T1000 (cell line): ENCODE data around the gene HAP1.
A peak's percentile ranks its signal among the peaks of the same experiment; 100 is the strongest.
"Not testable (repeated sequence)": the region's sequence is repeated elsewhere in the genome, so short reads cannot be mapped to it uniquely, and the experiment has no call there.

Experiments used
- DNase-seq: peaks from one replicate; lab custom pipeline; 2025; ENCODE audit warnings: mixed read lengths; lab: John Stamatoyannopoulos, UW

HAP1 gene, protein sequence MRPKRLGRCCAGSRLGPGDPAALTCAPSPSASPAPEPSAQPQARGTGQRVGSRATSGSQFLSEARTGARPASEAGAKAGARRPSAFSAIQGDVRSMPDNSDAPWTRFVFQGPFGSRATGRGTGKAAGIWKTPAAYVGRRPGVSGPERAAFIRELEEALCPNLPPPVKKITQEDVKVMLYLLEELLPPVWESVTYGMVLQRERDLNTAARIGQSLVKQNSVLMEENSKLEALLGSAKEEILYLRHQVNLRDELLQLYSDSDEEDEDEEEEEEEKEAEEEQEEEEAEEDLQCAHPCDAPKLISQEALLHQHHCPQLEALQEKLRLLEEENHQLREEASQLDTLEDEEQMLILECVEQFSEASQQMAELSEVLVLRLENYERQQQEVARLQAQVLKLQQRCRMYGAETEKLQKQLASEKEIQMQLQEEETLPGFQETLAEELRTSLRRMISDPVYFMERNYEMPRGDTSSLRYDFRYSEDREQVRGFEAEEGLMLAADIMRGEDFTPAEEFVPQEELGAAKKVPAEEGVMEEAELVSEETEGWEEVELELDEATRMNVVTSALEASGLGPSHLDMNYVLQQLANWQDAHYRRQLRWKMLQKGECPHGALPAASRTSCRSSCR

DNA sequence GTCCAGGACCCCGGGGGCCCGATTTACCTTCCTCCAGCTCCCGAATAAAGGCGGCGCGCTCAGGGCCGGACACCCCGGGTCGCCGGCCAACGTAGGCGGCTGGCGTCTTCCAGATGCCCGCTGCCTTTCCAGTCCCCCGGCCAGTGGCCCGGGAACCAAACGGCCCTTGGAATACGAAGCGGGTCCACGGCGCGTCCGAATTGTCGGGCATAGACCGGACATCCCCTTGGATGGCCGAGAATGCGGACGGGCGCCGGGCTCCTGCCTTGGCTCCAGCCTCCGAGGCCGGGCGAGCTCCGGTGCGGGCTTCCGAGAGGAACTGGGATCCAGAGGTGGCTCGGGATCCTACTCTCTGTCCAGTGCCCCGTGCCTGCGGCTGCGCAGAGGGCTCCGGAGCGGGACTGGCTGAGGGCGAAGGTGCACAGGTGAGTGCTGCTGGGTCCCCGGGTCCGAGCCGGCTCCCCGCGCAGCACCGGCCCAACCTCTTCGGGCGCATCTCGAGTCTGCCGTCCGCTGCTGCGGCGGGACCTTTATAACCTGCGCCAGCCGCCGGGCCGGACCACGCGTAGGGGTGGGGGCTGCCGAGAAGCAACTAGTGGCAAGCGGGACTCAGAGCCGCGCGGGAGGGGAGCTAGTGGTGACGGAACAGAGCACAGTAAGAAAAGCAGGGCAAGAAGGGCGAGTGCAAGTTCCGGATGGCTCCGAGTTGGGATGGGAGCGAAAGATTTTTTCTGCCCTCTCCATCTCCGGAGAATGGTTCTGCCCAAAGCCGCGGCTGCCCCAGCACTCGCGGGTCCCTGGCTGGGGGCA lies at the start of gene HAP1:
Gene HAP1 (minus strand): TSS at position 505 of the 810 bp plus-strand sequence. CDS start 9 bp downstream, at position 496.
- DNase-seq, result peak; percentile 50

DNA sequence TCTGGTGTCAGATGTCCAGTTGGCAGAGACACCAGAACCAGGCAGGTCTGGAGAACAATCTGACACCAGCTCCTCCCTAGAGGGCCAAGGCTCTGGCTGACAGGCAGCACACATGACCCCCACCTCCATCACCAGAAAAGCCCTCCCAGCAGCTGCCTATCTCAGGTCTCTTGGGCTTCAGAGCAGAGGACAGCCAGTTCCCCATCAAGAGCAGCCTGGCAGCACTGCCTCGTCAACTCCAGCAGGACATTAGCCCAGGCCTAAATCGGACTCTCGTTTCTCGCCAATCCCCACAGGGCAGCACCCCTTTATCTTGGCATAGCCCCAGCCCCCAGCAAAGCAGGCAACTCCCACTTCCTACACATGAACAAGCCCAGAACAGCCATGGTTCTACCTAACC lies 47.7 kb upstream of the HAP1 start:
- DNase-seq, result no peak

DNA sequence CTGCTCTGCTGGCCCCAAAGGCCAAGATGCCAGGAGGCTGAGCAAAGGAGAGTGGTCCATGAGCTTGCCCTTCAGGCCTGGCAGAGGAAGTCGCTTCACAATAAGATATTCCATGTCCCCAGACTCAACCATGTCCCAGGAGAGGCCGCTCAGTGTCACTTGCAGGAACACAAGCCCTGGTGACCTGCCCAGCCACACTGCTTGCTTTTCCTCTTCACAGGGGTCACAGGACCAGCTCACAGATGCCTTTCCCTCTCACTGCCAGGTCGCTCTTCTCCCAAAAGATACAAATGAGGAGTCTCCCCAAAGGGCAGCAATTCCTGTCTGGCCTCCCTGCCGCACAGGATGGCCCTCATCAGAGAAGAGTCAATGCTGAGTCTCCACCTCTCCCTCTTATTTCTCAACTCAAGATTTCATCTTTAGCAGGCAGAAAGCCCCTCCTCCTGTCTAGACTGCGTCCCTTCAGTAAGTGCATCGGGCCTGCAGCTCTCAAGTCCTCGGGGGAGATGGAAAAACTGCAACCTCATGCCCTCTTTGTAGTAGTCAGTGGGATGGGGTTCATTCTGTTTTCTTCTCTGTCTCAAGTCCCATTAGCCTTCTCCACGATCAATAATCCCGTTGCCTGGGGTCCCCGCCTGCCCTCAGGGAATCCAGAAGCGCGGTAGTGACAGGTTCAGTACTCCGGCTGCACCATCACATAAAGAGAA lies 47.1 kb upstream of the HAP1 start:
- DNase-seq, result no peak

DNA sequence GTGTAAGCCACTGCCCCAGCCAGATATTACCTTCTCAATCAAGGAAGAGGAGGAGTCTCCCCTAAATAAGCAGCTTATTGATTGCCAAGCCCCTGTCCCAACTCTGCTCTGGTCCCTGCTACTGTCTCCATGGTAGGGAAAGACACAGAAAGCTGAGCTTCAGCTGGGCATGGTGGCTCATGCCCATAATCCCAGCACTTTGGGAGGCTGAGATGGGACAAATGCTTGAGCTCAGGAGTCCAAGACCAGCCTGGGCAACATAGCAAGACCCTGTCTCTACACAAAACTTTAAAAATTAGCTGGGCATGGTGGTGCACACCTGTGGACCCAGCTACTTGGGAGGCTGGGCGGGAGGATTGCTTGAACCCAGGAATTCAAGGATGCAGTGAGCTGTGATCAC lies 45.5 kb upstream of the HAP1 start:
- no peak for DNase-seq

DNA sequence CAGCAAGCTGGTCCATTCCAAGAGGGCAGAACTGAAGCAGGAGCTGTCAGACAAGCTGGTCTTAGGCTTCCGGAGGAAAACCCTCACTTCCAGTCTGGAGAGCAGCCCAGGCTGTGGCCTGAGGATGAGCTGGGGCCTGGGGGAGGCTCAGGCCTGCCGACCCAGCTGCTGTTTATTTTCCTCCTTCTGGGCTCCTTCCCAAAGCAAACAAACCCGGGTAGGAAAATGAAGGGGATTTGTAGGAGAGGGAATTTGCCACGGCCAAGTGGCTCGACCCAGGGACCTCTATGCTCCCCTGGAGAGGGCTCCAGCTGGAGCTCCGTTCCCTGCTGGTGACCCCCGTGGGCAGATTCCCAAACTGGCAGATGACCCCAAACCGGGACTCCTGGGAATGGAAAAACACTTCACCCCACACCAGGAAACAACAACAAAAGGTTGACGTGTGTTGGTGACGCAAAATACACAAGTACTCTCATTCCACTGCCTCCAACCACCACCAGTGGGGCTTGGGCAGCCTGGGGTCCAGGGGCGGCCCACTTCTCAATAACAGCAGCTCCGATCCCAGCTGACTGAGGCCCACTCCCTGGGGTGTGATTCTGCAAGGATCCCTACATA lies 43.2 kb upstream of the HAP1 start:
- peak; percentile 75 for DNase-seq

DNA sequence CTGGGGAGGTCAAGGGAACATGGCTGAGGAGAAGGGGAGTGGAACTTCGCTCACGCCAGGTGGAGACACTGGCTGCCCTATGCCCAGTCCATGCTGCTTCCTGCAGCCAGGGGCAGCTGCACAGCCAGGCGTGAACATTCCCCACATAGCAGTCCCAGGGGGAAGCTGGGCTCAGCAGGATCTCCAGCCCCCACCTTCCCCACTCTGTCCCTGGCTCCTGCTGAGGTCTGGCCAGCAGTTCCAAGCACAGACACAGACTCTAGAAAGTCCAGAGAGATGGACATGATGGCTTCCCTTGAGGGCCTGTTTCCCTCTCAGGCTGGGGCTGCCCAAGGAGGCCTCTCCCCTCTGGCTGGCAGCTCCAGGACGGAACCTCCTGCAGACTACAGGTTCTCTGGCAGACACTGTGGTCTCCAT lies 42.7 kb upstream of the HAP1 start:
- no peak for DNase-seq

DNA sequence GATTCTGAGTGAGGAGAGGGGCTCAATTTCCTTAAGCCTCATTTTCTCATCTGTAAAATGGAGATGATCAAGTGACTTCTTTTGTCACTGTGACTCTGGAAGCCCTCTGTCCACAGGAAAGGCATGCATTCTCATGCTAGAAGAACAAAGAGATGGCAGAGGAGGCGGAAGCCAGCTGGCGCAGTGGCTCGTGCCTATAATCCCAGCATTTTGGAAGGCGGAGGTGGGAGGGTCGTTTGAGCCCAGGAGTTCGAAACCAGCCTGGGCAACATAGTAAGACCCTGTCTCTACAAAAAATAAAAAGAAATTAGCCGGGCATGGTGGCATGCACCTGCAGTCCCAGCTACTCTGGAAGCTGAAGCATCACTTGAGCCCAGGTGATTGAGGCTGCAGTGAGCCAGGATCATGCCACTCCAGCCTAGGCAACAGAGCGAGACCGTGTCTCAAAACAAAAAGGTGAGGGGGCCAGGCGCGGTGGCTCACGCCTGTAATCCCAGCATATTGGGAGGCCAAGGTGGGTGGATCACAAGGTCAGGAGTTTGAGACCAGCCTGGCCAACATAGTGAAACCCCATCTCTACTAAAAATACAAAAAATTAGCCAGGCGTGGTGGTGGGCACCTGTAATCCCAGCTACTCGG lies 41.9 kb upstream of the HAP1 start:
- DNase-seq, result not testable (repeated sequence)

DNA sequence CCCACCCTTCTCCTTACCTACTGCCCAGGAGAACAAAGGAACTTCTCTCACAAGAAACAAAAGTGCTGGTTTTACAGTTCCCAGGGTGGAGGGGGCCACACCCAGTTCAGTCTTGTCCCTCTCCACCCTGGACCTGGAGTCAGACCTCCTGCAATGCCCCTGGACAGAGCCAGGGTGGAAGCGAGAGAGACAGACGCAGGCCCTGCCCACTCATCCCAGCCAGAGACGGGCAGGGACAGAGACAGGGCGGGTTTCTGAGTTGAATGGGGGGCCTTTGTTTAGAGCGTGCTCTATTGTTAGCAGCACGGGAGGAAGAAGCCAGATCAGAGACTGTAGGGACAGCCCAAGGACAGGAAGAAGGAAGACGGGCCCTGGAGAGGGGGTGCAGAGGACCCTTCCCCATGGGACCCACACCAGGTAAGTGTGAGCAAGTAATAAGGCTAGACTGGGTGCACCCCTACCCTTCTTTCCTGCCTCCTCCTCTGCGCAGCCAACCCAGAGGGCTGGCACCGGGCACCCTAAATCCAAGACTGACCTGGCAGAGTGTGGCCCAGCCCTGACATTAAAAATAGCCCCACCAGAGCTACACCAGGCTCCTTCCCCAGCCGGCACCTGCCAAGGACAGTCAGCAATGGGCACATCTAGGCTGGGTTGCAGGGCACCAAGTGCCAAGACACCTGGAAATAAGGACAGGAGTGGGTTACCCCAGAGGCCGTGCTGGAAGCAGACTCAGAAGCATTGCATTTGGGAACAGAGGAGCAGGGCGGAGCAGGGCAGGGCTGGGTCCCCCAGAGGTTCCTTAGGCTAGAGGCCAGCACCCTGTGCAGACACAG lies 41.2 kb upstream of the HAP1 start:
- DNase-seq, result no peak

DNA sequence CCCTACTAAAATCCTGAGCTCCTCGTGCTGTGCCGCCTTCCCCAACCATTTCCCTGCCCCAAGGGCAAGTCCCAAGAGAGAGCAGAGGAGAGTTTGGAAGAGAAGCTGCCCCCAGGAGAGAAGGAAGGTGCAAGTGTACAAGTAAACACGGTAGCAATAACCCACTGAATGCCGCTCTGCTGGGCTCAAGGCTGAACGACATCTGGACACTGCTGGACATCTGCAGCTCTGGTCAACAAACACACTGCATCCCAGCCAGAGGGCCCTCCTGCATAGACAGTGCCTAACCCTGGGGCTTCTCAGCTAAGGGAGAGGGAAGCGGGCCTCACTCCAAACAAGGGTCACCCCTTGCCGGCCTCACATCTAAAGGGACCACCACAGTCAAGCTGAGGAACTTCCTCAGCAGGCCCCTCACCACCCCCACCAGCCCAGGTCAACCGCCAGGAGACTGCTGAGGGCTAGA lies 39.3 kb upstream of the HAP1 start:
- DNase-seq, result no peak

DNA sequence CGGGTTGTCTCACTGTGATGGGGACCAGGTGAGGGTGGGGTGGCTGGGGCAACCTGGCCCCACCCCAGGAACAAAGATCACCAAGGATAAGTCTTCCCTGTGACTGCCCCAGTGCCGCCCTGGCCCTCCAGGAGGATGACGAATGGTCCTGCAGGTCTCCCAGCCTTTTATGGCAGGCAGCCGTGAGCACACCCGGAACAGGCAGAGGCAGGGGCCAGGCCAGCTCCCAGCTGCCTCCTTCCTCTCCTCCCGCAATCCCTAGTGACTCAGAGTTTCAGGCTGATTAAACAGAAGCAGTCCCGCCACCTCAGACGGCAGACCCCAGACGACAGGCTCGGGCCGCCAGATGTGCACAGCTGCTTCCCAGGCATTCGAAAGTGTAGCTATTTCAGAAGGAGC lies 38.7 kb upstream of the HAP1 start:
- DNase-seq, result peak; percentile 70

DNA sequence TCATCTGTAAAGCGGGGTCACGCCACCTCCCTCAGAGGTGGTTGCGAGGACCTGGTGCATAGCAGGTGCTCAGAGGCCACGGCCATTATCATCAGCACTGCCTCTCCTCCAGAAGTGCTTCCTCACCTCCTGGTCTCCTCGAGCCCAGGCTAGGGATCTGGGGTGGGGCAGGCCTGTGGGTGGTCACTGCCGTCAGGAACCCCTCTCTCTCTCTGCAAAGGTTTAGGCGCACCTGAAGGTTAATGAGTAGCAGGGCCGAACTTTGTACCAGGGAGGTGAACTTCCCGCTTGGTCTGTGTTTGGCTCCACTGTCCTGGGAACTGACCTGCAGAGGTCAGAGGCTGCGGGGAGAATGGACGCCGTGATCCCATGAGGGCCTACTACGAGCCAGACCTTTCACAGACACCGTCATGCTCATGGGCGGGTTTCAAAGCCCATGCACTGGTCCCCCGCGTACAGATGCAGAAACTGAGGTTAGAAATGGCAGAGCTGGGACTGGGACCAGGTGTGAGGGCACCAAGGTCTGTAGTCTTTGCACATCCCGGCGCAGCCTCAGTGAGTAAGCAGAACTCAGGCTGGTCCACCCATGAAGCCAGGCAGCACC lies 38.2 kb upstream of the HAP1 start:
- DNase-seq, result no peak

DNA sequence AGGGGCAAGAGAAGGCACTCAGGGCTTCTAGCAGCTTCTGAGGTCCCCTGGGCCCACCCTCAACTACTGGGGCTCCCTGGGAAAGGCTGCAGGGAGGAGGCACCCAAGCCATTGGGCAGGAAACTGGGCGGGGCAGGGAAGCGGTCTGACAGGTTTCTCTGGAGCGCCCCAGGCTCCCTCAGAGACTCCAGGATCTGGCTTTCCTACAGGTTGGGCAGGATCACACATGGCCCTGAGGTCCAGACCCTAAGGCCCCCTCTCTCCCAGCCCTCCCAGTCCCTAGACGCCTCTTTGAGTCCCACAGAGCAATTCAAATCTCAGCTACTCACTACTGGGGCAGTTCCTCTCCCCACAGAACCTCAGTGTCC lies 37.8 kb upstream of the HAP1 start:
- DNase-seq, result no peak

DNA sequence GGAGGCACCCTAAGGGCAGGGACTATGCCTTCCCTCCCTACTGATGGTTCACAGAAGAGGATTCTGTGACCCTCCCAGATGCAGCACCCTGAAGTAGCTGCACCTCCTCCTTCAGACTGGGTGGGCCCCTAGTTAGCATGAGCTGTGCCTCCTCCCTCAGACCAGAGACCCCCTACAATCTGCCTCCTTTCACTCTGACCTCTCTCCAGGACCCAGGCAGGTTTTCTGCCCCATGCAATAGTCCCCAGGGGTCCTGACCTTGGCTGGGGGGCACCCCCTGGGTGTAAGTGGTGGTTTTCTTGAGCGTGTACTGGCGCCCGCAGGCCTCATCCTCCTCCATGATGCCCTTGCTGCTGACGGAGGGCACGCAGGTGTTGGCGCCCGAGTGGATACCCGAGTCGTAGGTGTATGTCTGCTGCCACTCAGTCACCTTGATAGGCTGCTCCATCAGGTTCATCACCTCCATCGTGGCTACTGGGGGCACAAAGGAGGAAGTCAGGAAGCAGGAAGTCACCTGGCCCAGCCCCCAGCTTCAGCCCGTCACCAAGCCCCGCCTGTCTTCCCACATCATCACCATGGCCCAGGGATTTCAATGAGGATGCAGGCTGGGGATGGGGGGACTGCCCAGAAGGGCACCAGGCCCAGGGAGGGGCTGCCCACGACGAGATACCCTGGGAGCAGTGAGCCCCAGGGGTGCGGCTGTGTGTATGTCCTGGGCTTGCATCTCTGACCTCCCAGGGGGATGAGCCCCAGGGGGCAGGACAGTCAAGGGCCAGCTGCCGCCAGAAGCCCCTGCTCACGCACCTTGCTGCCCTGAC lies 37.2 kb upstream of the HAP1 start:
- DNase-seq, result no peak

DNA sequence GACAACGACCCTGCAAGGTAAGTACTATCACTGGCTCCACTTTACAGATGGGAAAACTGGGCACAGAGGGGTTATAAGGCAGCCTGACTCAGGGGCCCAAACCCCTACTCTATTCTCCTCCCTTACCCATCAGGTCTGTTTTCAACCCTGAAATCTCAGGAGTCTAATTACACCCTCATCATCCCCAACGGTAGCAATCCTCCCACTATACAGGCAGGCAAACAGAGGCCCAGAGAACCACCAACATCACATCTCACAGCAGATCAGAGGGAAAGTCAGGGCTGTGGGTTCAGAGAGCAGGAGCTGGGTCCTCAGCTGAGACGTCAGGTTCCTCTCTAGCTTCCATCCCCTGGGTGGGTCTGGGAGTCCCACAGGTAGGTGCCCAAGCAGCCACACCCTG lies 35.5 kb upstream of the HAP1 start:
- no peak for DNase-seq

DNA sequence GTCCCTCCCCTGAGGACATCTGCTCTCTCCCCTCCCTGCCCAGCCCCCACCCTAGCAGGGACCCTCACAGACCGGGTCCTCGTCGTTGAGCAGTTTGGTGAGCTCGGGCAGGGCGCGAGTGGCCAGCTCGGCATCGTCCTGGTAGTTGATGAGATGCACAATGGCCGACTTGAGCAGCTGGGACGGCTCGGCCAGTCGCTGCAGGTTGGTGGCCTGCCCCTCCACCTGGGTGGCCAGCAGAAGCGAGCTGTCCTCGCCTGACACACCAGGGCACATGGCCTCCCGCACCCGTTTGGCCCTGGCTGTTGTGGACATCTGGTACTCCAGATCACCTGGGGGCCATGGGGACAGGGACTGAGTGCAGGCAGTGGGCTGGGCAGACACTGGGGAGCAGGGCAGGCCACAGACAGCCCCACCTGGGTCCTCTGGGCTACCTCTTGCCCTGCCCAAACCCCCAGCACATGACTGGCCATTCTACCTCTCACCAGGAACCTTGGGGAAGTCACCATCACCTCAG lies 35.0 kb upstream of the HAP1 start:
- no peak for DNase-seq

DNA sequence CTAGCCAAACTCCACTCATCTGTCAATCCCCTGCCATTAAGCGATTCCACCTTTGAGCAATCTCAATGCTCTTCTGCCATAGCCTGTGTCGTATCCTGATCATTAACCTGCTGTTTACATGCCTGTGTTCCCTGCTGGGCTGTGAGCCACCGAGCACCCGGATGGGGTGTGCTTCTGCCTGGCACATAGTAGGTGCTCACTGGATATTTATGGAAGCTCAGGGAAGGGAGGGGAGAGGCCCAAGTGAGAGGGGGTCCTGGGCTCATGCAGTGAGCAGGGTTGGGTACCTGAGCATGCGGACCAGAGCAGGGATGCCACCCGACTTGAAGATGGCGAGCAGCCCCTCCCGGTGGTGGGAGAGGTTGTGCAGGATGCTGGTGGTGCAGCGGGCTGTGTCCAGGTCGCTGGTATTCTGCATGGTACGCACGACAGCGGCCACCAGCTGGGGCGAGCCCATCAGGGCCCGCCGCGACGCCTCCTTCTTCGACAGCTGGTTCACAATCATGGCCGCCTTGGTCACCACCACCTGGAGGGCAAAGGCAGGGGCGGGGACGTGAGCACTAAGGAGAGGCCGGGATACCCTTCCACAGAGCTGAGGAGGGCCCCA lies 34.3 kb upstream of the HAP1 start:
- no peak for DNase-seq

DNA sequence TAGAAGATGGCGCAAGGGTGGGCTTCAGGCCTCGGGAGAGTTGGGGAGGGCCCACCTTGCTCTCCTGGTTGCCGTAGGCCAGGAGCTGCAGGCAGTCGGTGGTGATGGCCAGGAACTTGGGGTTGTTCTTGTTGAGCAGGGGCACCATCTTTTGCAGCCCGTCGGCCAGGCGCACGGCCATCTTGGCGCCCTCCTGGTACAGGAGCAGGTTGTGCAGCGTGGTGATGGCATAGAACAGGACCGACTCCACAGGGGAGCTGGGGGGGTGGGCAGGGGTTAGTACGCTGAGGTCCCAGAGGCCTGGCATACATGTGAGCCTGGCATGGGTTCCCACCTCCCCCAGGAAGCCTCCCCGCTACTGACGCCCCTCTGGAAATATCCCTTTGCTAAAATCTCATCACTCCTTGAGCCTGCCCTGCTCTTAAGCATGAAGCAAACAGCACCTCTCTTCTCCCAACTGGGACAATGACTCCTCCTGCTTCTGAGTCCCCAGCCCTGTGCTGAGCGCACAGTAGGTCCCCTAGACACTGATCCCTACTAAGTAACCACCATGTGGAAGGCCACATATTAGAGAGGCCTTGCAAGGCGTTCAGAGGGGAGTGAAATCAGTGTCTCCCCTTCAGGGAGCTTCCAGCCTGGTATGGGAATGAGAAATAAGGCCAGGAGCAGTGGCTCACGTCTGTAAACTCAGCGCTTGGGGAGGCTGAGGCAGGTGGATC lies 33.0 kb upstream of the HAP1 start:
- no peak for DNase-seq

DNA sequence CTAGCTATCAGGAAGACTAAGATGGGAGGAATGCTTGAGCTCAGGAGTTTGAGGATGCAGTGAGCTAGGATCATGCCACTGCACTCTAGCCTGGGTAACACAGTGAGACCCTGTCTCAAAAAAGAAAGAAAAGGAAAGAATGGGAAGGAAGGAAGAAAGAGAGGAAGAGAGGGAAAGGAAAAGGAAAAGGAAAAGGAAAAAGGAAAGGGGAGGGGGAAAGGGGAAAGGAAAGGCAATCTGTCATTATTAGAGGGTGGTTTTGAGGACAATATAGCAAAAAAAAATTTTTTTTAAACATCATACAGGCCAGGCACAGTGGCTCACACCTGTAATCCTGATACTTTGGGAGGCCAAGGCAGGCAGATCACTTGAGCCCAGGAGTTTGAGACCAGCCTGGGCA lies 31.7 kb upstream of the HAP1 start:
- DNase-seq, result no peak
